HepG2 (cell line): ENCODE data around the gene DDX28.

Source experiments
- EZH2 ChIP-seq: conservative IDR thresholded peaks from 2 replicates; pipeline ENCODE4 v1.6.1; 2012; ENCODE audit warnings: mild to moderate bottlenecking, low read depth, low read length, moderate library complexity
- FOXM1 ChIP-seq: sonication (generic); formaldehyde crosslinking; IDR thresholded peaks from 2 replicates; pipeline ENCODE4 v1.5.0; 2020; ENCODE audit warnings: missing genetic modification reagents
- MEIS1 ChIP-seq: sonication (generic); formaldehyde crosslinking; IDR thresholded peaks from 2 replicates; pipeline ENCODE4 v1.9.0; 2021; ENCODE audit warnings: mild to moderate bottlenecking, missing genetic modification reagents, moderate library complexity, borderline replicate concordance
- MYNN ChIP-seq: sonication (generic); formaldehyde crosslinking; IDR thresholded peaks from 2 replicates; pipeline ENCODE4 v1.4.0; 2020; ENCODE audit warnings: mild to moderate bottlenecking, low read depth, missing genetic modification reagents
- NFE2L1 ChIP-seq: sonication (generic); formaldehyde crosslinking; IDR thresholded peaks from 2 replicates; pipeline ENCODE4 v1.4.0; 2020; ENCODE audit warnings: missing genetic modification reagents, mild to moderate bottlenecking, borderline replicate concordance
- SYNCRIP ChIP-seq: fragments of 200-400 bp; formaldehyde crosslinking; IDR thresholded peaks from 2 replicates; pipeline ENCODE4 v1.6.1; 2018; ENCODE audit warnings: mild to moderate bottlenecking, low read depth, low read length; ENCODE audit not compliant: insufficient read depth
- ZNF138 ChIP-seq: sonication (generic); formaldehyde crosslinking; IDR thresholded peaks from 2 replicates; pipeline ENCODE4 v1.5.0; 2020; ENCODE audit warnings: mild to moderate bottlenecking, low read depth, missing genetic modification reagents
- ZNF776 ChIP-seq: sonication (generic); formaldehyde crosslinking; IDR thresholded peaks from 2 replicates; pipeline ENCODE4 v1.4.0; 2020; ENCODE audit warnings: mild to moderate bottlenecking, missing genetic modification reagents
- TF ChIP-seq, protein P1 (sequence below): sonication (generic); formaldehyde crosslinking; IDR thresholded peaks from 2 replicates; pipeline ENCODE4 v1.4.0; 2020; ENCODE audit warnings: mild to moderate bottlenecking, missing genetic modification reagents
- TF ChIP-seq, protein P2 (sequence below), 2 experiments: IDR thresholded peaks; 2 replicates each; pipeline ENCODE4 v1.6.1; 2011 to 2012; ENCODE audit warnings: low read length in 2 of 2, borderline replicate concordance in 1 of 2, low read depth in 1 of 2, mild to moderate bottlenecking in 1 of 2, moderate library complexity in 1 of 2

DNA sequence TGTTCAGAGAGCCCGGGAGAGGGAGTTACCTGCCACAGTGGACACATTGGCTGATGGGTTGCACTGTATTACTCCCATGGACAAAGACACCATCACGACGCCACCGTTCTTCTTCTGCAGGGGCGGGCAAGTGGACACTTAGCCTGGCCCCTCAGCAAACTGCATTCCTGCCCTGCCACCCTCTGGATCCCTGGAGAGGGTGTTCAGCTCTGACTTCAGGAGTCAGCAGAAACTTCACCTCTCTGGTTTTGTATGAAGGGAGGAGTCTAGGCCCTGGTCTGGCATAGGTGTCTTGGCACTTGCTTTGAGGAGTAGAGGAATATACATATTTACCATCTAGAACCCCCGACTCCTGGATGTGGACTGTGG, 33.0 kb downstream of the DDX28 start:
- TF ChIP-seq, protein P1, sequence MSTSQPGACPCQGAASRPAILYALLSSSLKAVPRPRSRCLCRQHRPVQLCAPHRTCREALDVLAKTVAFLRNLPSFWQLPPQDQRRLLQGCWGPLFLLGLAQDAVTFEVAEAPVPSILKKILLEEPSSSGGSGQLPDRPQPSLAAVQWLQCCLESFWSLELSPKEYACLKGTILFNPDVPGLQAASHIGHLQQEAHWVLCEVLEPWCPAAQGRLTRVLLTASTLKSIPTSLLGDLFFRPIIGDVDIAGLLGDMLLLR: no peak
- TF ChIP-seq ZNF776 (CRISPR knock-in tag) (no peak), SYNCRIP (no peak), ZNF138 (CRISPR knock-in tag) (no peak), MYNN (no peak), FOXM1 (CRISPR knock-in tag) (no peak), MEIS1 (no peak), EZH2 (no peak), NFE2L1 (CRISPR knock-in tag) (no peak)
- TF ChIP-seq, protein P2, sequence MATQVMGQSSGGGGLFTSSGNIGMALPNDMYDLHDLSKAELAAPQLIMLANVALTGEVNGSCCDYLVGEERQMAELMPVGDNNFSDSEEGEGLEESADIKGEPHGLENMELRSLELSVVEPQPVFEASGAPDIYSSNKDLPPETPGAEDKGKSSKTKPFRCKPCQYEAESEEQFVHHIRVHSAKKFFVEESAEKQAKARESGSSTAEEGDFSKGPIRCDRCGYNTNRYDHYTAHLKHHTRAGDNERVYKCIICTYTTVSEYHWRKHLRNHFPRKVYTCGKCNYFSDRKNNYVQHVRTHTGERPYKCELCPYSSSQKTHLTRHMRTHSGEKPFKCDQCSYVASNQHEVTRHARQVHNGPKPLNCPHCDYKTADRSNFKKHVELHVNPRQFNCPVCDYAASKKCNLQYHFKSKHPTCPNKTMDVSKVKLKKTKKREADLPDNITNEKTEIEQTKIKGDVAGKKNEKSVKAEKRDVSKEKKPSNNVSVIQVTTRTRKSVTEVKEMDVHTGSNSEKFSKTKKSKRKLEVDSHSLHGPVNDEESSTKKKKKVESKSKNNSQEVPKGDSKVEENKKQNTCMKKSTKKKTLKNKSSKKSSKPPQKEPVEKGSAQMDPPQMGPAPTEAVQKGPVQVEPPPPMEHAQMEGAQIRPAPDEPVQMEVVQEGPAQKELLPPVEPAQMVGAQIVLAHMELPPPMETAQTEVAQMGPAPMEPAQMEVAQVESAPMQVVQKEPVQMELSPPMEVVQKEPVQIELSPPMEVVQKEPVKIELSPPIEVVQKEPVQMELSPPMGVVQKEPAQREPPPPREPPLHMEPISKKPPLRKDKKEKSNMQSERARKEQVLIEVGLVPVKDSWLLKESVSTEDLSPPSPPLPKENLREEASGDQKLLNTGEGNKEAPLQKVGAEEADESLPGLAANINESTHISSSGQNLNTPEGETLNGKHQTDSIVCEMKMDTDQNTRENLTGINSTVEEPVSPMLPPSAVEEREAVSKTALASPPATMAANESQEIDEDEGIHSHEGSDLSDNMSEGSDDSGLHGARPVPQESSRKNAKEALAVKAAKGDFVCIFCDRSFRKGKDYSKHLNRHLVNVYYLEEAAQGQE (IDR thresholded peaks at IDR 0.05; ENCODE audit: borderline replicate concordance in 1 of 2, low read depth in 1 of 2, low read length in 2 of 2): no peak
